ENCODE data around the gene NFX1.
"Not testable (repeated sequence)": the region's sequence is repeated elsewhere in the genome, so short reads cannot be mapped to it uniquely, and the experiment has no call there.

NFX1 gene

DNA sequence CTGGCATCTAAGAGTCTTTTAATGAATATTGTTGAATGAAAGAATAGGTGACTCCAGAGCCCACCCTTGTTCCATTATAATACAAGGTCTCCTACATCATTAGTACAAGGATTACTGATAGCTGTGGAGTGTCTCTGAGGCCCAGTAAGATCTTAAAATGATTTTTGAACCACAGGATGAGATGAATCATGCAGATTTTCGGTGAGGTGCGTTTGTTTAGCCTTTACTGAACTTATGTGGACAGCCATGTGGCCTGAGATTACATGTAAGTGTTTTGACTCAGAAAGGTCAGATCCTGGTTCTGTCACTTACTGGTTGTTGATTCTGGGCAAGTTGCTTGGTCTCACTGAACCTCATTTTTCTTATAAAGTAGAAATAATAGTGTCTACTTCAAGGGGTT is 21.6 kb downstream of the NFX1 start:
- DNase-seq = peak; percentile 58

DNA sequence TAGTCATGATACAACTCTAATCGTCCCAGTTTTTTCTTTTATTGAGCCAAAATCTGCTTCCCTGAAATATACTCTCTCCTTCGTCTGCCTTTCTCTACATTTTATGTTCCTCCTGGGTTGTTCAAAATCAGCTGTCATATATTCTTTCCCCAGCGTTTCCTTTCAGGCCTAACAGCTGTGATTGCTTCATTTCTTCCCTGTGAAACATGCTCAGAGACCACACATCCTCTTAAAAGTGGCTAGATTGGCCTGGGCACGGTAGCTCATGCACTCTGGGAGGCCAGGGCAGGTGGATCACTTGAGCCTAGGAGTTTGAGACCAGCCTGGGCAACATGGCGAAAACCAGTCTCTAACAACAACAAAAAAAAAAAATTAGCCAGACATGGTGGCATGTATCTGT is 25.1 kb downstream of the NFX1 start:
- no peak for DNase-seq

DNA sequence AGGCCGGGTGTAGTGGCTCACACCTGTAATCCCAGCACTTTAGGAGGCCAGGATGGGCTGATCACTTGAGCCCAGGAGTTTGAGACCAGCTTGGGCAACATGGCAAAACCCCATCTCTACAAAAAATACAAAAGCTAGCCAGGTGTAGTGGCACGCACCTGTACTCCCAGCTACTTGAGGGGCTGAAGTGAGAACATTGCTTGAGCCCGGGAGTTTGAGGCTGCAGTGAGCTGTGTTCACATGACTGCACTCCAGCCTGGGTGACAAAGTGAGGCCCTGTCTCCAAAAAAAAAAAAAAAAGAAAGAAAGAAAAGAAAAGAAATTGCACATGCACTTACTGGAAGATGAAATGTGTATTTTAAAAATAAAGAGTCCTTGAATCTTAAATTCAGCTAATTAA is 26.8 kb downstream of the NFX1 start:
- not testable (repeated sequence) for DNase-seq

DNA sequence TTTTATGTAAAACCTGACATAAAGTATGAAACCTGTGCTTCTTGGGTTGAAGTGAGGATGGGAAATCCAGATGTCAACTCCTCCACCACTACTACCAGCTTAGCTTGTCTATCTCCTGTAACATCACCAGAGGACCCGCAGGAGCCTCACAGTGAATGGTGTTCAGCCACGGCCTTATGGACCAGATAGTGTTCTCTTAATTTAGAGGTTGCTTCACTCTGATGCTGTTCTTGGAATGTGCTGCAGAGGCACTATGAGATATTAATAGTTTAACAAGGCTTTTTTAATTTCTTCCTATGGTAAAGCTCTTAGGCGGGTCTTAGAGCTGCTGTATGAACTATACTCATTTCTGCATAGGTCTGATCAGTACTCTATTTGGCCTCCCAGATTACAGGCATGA is 27.9 kb downstream of the NFX1 start:
- no peak for DNase-seq

DNA sequence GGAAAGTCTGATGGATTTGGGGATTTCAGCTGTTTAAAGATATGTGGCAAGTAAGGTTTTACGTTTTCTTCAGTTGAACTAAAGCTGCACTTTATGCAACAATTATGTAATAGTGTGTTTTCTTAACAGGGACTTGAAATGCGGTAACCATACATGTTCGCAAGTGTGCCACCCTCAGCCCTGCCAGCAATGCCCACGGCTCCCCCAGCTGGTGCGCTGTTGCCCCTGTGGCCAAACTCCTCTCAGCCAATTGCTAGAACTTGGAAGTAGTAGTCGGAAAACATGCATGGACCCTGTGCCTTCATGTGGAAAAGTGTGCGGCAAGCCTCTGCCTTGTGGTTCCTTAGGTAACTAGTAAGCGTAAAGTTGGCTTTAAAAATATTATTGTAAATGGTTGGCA is 28.5 kb downstream of the NFX1 start:
- DNase-seq = no peak

DNA sequence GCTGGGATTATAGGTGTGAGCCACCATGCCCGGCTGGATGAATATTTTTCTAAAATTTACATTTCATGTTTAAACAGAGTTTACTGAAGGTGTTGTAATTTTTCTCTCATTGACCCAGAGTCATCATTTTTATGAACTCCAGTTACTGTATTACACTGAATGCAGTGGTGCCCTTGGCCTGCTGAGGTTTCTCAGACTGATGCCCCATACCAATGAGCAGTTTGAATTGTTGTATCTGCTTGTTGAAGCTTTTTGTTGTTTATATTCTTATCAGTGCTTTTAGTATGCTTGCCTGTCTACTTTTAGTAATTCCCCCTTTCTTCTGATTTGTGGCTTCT is 29.9 kb downstream of the NFX1 start:
- no peak for DNase-seq

DNA sequence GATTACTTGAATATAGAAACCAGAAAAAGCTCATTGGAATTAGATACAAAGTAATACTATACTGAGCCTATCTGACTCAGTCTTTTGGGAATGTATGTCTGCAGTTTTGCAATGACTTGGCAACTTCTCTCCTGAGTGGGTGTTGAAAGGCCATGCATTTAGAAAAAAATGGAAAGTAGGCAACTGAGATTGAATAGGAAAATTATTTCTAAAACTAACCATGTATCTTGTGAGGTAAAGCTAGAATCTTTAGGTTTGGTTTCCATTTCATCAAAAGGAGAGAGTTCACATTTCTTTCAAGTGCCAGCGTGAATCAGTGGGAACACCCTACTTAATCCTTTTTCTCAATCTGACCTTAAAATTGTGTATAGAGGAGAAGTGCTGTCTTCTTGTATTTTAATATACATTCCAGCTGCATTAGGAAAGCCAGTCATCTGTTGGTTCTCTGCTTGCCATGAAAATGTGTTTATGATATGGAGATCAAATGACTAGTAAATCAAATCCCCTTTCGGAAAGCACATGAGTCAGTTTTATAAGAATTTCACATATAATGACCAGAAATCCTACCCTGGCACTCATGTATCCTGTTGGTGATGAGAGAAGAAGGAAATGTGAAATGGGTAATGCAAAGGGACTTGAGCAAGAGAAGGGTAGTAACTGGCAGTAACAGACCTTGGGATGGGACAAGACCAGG is 30.4 kb downstream of the NFX1 start:
- peak; percentile 32 for DNase-seq

DNA sequence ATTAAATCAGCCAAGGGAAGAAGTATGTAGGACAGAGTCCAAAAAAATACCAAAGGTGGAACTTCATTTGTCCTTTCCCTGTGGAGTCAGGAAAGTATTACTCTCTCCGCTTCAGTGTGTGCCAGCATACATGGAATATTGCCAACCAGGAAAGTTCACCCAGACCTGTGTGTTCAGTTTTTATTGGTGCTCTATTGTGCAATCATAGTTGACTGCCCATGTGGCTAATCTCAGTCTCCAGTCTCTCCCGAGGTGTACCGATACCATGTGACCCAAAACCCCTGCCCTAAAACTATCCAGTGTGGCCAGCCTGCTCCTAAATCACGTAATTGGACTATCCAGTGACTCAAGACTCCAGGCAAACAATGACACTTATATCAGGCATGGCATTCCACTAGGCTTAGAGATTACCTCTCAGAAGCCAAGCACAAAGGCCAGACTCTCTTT is 38.8 kb downstream of the NFX1 start:
- no peak for DNase-seq

DNA sequence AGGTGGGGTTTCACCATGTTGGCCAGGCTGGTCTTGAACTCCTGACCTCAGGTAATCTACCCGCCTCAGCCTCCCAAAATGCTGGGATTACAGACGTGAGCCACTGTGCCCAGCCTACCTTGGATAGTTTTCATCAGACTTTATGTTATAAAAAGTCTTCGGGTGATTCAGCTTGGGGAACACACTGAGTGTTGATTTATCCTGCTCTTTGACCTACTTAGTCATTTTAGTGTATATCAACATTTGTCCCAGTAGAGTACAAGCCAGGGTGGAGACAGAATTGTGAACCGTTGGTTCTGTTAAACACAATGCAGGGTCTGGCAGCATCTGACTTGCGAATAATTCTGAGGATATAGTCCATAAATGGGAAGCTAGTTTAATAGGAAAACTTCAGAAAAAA is 39.7 kb downstream of the NFX1 start:
- DNase-seq = no peak

DNA sequence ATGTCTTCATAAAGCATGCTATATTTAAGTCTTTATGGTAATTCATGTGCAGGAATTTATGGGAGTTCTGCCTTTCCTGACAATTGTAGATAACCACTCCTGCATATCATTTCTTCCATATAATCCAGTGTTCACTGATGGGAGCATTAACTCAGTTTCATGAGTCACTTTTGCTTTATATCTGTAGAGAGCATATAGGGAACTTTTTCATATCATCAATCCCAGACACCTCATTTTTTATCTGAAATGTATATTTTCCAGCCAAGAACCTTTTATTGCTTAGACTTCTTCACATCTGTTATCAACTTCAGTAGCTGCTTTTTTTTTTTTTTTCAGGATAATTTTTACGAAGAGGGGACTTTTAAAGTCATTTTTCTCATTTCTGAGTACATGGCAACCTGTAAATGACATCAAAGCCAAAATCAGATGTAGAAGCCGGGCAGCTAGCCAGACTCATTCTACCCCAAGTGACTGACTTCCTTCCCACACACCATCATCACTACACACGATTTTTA is 41.1 kb downstream of the NFX1 start:
- no peak for DNase-seq

DNA sequence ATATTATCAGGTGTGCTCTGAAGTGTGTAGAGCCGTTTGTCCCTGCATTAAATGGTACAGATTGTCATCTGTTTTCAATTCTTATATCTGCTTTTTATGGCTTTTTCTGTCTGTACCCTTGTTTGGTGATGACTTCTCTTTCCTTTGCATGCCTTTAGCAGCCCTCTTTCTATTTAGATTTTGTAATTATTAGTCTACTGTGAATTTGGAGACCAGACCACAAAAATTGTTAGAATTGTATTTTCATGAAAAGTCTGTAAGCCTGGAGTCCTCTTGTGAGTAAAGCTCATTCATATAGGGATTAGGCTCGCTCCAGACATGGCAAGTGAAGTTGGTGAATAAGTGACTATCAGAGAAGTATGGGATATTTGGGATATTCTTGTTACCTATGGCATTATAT is 41.7 kb downstream of the NFX1 start:
- DNase-seq = no peak

DNA sequence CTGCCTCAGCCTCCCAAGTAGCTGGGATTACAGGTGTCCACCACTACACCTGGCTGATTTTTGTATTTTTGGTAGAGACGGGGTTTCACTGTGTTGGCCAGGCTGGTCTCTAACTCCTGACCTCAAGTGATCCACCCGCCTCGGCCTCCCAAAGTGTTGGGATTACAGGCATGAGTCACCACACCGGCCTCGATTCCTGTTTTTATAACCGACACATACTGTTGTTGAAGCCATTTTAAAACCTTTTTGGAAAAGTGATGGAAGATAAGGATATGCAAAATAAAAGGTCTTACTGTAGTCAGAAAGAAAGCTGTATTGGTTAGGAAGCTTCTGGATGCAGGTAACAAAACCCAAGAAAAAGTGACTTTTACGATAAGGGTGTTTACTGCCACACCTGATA is 42.6 kb downstream of the NFX1 start:
- DNase-seq = not testable (repeated sequence)

DNA sequence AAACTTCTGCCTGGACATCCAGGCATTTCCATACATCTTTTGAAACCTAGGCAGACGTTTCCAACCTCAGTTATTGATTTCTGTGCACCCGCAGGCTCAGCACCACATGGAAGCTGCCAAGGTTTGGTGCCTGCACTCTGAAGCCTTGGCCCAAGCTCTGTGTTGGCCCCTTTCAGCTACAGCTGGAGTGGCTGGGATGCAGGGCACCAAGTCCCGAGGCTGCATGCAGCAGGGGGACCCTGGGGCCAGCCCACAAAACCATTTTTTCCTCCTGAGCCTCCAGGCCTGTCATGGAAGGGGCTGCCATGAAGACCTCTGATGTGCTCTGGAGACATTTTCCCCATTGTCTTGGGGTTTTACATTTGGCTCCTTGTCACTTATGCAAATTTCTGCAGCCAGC is 49.9 kb downstream of the NFX1 start:
- no peak for DNase-seq

DNA sequence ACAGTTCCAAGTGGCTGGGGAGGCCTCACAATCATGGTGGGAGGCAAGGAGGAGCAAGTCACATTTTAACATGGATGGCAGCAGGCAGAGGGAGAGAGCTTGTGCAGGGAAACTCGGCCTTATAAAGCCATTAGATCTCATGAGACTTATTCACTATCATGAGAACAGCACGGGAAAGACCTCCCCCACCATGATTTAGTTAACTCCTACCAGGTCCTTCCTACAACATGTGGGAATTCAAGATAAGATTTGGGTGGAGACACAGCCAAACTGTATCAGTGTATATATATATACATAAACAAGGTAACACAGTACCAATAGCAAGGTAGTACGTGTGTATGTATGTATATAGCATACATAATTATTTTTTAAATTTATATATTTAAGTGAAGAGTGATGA is 50.9 kb downstream of the NFX1 start:
- no peak for DNase-seq

DNA sequence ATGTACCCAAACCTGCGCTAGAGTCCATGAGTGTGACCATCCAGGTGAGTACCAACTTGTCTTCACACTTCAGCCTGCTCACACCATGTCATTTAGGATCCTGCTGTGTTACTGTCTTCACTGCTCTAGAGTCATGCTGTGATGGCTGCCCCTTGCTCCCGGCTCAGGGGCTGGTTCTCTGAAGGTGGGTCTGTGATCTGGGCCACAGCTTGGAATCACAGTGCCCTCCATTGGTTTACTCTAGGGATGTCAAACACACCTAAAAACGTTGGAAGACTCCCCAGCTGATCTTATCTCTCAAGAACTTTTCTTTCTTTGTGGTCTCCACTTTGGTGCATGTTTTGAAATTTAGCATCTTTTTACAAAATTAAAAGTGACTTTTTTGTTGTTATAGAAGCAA is 53.8 kb downstream of the NFX1 start:
- DNase-seq = no peak

DNA sequence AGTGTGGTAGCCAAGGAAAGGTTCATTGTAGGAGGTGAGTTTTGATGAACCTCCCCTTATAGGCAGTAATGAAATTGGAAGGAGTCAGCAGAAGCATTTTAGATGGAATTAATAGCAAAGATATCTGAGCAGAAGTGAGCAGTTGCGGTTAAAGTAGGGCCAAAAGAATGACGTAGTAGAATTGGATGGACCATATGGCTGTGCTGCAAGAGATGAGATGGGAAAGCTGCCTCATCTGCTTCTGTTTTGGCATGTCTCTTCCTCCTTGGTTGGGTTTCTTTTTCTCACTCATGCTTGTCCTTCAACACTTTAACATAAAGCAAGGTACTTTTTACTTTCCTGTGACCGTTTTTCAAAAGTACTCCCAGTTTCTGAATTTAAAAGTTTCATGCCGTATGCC is 56.2 kb downstream of the NFX1 start:
- no peak for DNase-seq

DNA sequence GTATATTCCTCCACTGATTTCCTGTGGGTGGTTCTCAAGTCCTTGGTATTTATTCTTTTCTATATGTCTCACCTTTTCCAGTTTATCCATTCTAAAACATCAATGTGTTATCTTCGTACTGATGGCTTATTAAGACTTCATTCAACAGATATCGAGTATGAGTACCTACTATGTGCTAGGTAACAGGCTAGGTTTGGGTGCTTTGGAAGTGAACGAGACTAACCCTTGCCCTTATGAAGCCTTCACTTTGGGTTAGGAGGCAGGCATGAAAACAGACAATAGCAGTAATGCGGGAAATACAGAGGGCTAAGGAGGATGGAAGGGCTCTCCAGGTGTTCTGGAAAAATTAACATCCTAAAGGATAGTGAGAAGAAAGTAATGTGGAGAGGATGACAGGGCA is 58.7 kb downstream of the NFX1 start:
- no peak for DNase-seq

DNA sequence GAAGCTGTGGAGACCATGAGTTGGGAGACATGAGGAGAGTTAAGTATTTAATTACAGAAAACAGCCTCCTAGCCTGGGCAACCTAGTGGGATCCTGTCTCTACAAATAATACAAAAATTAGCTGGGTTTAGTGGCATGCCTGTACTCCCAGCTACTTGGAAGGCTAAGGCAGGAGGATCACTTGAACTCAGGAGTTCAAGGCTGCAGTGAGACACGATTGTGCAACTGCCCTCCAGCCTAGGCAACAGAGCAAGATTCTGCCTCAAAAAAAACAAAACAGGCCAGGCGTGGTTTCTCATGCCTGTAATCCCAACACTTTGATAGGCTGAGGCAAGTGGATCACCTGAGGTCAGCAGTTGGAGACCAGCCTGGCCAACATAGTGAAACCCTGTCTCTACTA is 59.4 kb downstream of the NFX1 start:
- DNase-seq = no peak

DNA sequence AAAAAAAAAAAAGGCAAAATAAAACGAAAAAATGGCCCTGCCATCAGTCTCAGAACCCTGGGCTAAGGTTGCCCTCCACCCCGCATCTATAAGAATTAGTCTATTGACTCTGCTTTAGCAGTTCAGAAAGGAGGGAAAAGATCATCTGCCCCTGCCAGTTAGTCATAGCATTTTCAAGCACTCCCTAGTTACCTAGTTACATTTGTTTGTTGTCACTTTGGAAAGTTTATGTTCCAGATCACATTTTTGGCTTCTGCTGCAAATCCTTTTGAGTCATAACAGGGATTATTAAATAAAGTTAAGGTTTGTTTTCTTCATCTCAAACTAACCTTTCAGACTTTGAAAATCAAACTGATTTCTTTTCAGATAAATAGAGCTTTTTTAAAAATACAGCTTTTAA is 60.0 kb downstream of the NFX1 start:
- no peak for DNase-seq

DNA sequence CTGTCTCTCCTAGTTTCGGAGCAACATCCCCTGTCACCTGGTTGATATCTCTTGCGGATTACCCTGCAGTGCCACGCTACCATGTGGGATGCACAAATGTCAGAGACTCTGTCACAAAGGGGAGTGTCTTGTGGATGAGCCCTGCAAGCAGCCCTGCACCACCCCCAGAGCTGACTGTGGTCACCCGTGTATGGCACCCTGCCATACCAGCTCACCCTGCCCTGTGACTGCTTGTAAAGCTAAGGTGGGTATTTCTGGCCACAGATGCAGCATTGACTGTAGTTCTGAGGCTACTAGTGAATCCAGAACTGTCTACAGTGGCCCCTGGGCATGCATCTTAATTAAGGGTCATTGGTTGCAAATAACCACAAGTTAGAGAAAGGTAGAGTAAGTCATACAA is 61.2 kb downstream of the NFX1 start:
- no peak for DNase-seq

DNA sequence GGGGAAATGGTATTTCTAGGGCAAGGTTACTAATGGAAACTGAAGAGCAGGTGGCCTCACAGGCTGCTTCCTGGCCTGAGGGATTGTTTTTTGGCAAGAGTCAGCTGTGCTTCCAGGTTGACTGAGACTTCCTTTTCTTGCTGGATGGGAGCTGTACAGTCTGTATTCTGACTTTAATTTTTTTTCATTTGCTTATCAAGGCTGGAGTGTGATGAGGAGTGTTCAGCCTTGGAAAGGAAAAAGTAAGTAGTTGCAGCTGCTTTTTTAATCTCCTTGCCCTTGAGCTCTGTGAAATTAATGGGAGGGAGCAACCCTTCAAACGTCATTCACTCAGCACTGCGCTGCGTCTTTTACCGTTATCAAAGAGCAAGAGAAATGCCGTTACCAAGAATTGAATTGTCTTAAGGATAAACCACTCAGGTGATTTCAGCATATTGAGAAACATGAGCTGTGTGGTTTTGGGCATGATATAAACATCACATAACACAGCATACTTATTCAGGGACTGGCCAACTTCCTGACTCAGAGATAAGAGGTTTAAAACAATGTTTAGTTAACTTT is 64.4 kb downstream of the NFX1 start:
- no peak for DNase-seq

DNA sequence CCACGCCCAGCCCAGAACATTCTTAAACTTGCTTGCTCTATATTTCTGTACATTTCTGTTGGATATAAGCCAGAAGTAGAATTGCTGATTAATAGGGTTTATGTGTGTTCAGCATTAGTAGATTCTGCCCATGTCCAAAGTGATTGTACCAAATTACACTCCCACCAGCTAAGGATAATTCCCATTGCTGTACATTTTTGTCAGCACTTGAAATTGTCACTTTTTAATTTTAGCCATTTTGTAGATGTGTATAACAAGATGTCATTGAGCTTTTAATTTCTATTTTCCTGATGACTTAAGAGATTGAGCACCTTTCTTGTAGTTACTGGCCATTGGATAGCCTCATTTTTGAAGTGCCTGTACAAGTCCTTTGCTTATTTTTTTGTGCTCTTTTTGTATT is 65.6 kb downstream of the NFX1 start:
- DNase-seq = no peak

DNA sequence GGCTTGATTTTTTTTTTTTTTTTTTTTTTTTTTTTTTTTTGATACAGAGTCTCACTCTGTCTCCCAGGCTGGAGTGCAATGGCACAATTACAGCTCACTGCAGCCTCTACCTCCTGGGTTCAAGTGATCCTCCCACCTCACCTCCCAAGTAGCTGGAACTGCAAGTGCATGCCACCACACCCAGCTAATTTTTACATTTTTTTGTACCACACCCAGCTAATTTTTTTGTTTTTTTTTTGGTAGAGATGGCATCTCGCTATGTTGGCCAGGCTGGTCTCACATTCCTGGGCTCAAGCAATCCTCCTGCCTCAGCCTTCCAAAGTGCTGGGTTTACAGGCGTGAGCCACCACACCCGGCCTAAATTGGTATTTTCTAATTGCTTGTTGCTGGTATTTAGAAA is 68.3 kb downstream of the NFX1 start:
- not testable (repeated sequence) for DNase-seq

DNA sequence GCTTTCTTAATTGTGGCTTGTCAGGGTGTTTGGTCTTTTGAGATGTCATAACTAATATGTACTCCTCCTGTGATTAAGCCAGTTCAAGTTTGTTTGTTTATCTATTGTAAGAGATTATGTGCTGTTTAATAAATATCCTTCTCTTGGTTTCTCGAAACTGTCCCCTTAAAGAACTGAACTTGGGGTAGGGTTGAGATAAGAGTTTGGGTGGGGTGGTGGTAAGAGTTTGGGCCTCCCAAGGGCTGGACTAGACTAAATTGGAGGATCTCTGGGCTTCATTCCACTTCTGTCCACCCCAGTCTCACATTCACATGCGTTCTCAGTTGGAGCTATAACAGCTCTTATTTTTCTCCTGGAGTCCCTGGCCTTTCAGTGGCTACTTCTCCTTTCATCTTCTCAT is 73.8 kb downstream of the NFX1 start:
- DNase-seq = no peak

DNA sequence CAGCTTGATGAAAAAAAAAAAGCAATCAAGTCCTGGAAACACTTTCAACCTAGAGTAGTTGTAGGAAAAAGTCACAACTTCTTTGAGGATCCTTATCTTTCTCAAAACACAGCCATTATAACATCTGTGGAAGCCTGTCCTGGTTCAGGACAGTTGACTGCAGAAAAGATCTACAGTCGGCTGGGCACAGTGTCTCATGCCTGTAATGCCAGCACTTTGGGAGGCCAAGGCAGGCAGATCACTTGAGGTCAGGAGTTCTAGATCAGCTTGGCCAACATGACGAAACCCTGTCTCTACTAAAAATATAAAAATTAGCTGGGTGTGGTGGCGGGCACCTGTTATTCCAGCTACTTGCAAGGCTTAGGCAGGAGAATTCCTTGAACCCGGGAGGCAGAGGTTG is 74.5 kb downstream of the NFX1 start:
- DNase-seq = not testable (repeated sequence)
